ENCODE data around the gene SLC9A3.

Gene SLC9A3

DNA sequence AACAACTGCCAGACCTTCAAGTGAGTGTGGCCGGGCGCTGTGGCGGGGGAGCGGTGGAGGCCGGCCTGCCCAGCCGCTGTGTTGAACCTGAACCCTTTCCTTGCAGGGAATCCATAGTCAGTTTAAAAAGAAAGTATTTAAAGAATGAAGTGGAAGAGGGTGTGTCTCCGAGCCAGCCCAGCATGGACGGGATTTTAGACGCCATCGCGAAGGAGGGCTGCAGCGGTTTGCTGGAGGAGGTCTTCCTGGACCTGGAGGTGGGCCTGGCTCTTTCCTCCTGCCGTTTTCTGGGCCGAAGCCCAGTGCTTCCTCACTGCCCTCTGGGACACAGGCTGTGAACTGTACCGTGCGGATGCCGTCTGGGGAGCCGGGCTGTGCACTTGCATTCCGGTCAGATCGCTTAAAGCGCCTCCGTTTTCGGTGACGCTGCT lies 62.2 kb downstream of the SLC9A3 start:
- Histone ChIP-seq H3K27ac (ENCODE audit: insufficient read depth in 1 of 2, low read depth in 1 of 2, low read length in 2 of 2, poor library complexity in 1 of 2, severe bottlenecking in 2 of 2) (no peak overlapping the region), H3K9me3 (ENCODE audit: control extremely low read depth in 1 of 5, control insufficient read depth in 4 of 5, insufficient read depth in 2 of 5, low read depth in 1 of 5, low read length in 4 of 5) (no peaks in the 10 kb centered on the region), H3K36me3 (ENCODE audit: control insufficient read depth in 4 of 4, insufficient read depth in 4 of 4, low read length in 3 of 4) (peaks cover 3 to 91% (median 63%) of the 10 kb centered on the region in 4 experiments), H3K4me3 (ENCODE audit: control insufficient read depth in 1 of 7, extremely low read depth in 1 of 7, insufficient read depth in 4 of 7, low read depth in 2 of 7, low read length in 6 of 7) (no peak overlapping the region), H3K4me1 (ENCODE audit: control extremely low read depth in 1 of 4, control insufficient read depth in 4 of 4, insufficient read depth in 4 of 4, low read length in 3 of 4) (peaks cover 0 to 6% (median 0%) of the 10 kb centered on the region in 4 experiments), H3K27me3 (replicated peaks in 2 of 5; ENCODE audit: control insufficient read depth in 4 of 5, insufficient read depth in 5 of 5, low read length in 4 of 5) (no peaks in the 10 kb centered on the region)
- ChIA-PET POLR2A (no interaction called here), CTCF (no interaction called here)
- DNase-seq, result no peak
- WGBS (ENCODE audit: insufficient coverage), result 99% methylated on average over 21 of the region's 24 CpGs

DNA sequence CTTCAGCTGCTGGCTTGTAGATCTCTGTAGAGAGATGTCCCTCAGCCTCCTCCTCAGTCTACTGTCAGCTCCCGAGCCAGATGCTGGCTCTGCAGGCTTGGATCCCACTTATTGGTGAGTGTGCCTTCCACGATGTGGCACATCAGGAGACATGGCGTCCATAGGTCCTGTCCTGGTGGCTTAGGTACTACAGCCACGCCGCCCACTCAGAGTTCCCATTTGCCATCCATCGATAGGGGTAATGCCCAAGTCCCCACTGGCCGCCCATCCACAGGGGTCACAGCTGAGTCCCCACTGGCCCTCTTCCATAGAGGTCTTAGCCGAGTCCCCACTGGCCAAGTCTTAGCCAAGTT lies 64.0 kb downstream of the SLC9A3 start:
- Histone ChIP-seq H3K27me3 (replicated peaks in 2 of 5; ENCODE audit: control insufficient read depth in 4 of 5, insufficient read depth in 5 of 5, low read length in 4 of 5) (no peaks in the 10 kb centered on the region), H3K36me3 (ENCODE audit: control insufficient read depth in 4 of 4, insufficient read depth in 4 of 4, low read length in 3 of 4) (peaks cover 5 to 89% (median 65%) of the 10 kb centered on the region in 4 experiments), H3K9me3 (ENCODE audit: control extremely low read depth in 1 of 5, control insufficient read depth in 4 of 5, insufficient read depth in 2 of 5, low read depth in 1 of 5, low read length in 4 of 5) (no peaks in the 10 kb centered on the region), H3K27ac (ENCODE audit: insufficient read depth in 1 of 2, low read depth in 1 of 2, low read length in 2 of 2, poor library complexity in 1 of 2, severe bottlenecking in 2 of 2) (no peak overlapping the region), H3K4me3 (ENCODE audit: control insufficient read depth in 1 of 7, extremely low read depth in 1 of 7, insufficient read depth in 4 of 7, low read depth in 2 of 7, low read length in 6 of 7) (no peak overlapping the region), H3K4me1 (ENCODE audit: control extremely low read depth in 1 of 4, control insufficient read depth in 4 of 4, insufficient read depth in 4 of 4, low read length in 3 of 4) (peaks cover 0 to 6% (median 0%) of the 10 kb centered on the region in 4 experiments)
- DNase-seq, result no peak
- 93% methylated on average over 7 of the region's 8 CpGs for WGBS (ENCODE audit: insufficient coverage)
- CTCF ChIA-PET, result interaction anchor here (0.9 kb wide), 1 partner anchor 11 kb away, joined by 3 read pairs; no protein-coding TSS in a partner anchor
- POLR2A ChIA-PET, result no interaction called here

DNA sequence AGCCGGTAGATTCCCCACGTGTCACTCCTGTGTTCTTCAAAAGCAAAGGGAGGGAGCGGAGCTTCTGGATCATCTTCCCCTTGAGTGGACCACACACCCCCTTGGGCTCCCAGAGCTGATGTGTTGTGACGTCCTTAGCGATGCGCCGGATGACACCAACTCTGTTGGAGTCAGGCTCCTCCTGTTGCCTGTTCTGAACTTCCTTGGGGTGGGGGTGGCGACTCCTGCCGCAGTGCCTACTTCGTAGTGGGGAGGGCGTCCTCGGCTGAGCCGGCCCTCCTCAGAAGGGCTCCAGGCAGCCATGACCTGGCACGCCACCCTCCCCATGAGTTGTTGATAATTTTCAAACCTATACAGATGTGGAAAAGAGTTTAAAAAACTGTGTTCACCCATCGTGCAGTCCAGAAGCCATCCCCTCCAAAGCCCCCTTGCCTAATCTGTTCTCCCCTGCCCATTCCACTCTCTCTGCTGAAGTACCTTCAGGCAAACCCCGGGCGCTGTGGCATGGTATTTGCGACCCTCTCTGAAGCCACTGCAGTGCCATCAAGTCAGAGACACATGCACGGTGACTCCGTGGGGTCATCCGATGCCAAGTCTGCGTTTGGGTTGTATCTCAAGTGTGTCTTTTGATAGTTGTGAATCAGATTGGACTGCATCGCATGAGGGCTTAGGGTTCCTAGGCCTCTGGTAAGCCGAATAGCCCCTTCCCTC lies 64.5 kb downstream of the SLC9A3 start:
- Histone ChIP-seq H3K4me1 (ENCODE audit: control extremely low read depth in 1 of 4, control insufficient read depth in 4 of 4, insufficient read depth in 4 of 4, low read length in 3 of 4) (peaks cover 0 to 6% (median 0%) of the 10 kb centered on the region in 4 experiments), H3K9me3 (ENCODE audit: control extremely low read depth in 1 of 5, control insufficient read depth in 4 of 5, insufficient read depth in 2 of 5, low read depth in 1 of 5, low read length in 4 of 5) (no peaks in the 10 kb centered on the region), H3K36me3 (ENCODE audit: control insufficient read depth in 4 of 4, insufficient read depth in 4 of 4, low read length in 3 of 4) (peaks cover 8 to 89% (median 67%) of the 10 kb centered on the region in 4 experiments), H3K4me3 (ENCODE audit: control insufficient read depth in 1 of 7, extremely low read depth in 1 of 7, insufficient read depth in 4 of 7, low read depth in 2 of 7, low read length in 6 of 7) (no peak overlapping the region), H3K27ac (ENCODE audit: insufficient read depth in 1 of 2, low read depth in 1 of 2, low read length in 2 of 2, poor library complexity in 1 of 2, severe bottlenecking in 2 of 2) (no peak overlapping the region), H3K27me3 (replicated peaks in 2 of 5; ENCODE audit: control insufficient read depth in 4 of 5, insufficient read depth in 5 of 5, low read length in 4 of 5) (no peaks in the 10 kb centered on the region)
- ChIA-PET POLR2A (no interaction called here), CTCF (interaction anchor here (0.9 kb wide), 1 partner anchor 11 kb away, joined by 3 read pairs; no protein-coding TSS in a partner anchor)
- 97% methylated on average over 16 of the region's 24 CpGs for WGBS (ENCODE audit: insufficient coverage)
- no peak for DNase-seq

DNA sequence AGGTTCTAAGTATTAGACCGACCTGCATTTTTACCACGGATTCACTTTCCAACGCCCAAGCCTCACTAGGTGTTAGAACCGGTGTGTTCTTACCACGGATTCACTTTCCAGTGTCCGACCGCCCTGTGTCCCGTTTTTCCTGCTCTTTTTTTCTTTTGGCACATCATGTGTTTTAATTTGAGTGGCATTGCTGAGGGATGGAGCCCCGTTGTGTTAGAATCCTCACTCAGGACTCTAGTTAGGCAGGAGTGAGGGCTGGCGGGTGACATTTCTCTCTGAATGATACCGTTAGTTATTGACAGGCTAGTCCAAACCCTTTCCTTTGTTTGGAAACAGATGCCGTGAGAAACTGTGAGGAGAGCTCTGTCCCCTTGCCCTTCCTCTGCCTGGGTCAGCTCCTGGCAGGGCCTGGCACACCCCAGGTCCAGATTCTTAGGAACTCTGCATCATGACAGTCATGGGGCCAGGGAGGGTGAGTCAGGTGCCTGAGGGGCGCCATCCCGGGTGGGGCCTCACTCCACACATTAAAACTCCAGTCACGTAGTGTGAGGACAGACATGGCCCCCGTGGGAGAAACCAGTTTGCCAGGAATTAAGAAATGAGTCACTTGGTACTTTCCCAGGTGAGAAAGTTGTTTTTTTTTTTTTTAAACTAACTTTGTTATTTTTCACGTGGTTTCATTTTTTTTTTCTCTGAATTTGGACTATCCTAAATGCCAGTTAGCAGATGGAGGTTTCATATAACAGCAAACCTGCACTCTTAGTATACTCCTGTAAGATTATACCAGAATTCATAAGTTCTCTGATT lies 65.5 kb downstream of the SLC9A3 start:
- Histone ChIP-seq H3K9me3 (ENCODE audit: control extremely low read depth in 1 of 5, control insufficient read depth in 4 of 5, insufficient read depth in 2 of 5, low read depth in 1 of 5, low read length in 4 of 5) (no peaks in the 10 kb centered on the region), H3K4me1 (ENCODE audit: control extremely low read depth in 1 of 4, control insufficient read depth in 4 of 4, insufficient read depth in 4 of 4, low read length in 3 of 4) (peaks cover 0 to 2% (median 0%) of the 10 kb centered on the region in 4 experiments), H3K27me3 (replicated peaks in 2 of 5; ENCODE audit: control insufficient read depth in 4 of 5, insufficient read depth in 5 of 5, low read length in 4 of 5) (no peaks in the 10 kb centered on the region), H3K4me3 (ENCODE audit: control insufficient read depth in 1 of 7, extremely low read depth in 1 of 7, insufficient read depth in 4 of 7, low read depth in 2 of 7, low read length in 6 of 7) (no peak overlapping the region), H3K27ac (ENCODE audit: insufficient read depth in 1 of 2, low read depth in 1 of 2, low read length in 2 of 2, poor library complexity in 1 of 2, severe bottlenecking in 2 of 2) (no peak overlapping the region), H3K36me3 (ENCODE audit: control insufficient read depth in 4 of 4, insufficient read depth in 4 of 4, low read length in 3 of 4) (peaks cover 10 to 89% (median 68%) of the 10 kb centered on the region in 4 experiments)
- ChIA-PET POLR2A (no interaction called here), CTCF (interaction anchor here (1.0 to 2.5 kb wide), 3 partner anchors 11 to 140 kb away, joined by 3 to 11 read pairs (median 3); no protein-coding TSS in a partner anchor)
- DNase-seq, result no peak
- over 99% methylated on average over 11 of the region's 17 CpGs for WGBS (ENCODE audit: insufficient coverage)

DNA sequence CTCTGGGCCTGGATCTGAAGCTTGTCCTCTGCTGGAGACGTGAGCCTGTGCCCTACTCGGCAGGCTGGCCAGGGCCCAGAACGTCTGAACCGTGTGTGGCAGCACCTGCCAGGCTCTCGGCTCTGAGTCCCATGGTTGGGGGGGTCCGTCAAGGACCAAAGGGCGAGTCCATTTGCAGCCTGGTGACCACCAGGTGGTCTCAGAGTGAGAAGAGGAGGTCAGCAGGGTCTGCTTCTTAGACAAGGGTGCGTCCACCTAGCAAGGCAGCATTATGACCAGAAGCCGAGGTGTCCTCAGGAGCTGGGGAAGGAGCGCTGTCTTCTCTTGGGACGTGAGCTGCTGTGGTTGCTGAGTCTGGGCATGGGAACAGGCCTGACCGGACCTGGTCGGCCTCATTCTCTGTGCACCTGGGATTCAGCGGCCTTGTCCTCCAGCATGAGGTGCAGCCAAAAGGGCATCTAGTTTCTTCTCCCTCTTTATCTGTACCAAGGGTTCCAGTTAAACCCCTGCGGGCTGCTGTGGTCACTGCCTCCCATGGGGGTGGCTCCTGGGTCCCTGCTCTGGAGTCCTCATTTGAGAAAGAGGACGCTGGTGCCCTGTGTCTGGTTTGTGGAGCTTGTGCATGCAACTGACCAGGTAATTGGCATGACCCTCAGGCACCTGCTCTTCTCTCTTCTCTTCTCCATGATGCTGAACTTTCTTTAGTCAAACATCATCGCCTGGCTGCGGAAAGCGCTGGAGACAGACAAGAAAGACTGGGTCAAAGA lies 66.9 kb downstream of the SLC9A3 start:
- Histone ChIP-seq H3K4me1 (ENCODE audit: control extremely low read depth in 1 of 4, control insufficient read depth in 4 of 4, insufficient read depth in 4 of 4, low read length in 3 of 4) (no peaks in the 10 kb centered on the region), H3K4me3 (ENCODE audit: control insufficient read depth in 1 of 7, extremely low read depth in 1 of 7, insufficient read depth in 4 of 7, low read depth in 2 of 7, low read length in 6 of 7) (no peak overlapping the region), H3K27me3 (replicated peaks in 2 of 5; ENCODE audit: control insufficient read depth in 4 of 5, insufficient read depth in 5 of 5, low read length in 4 of 5) (no peaks in the 10 kb centered on the region), H3K9me3 (ENCODE audit: control extremely low read depth in 1 of 5, control insufficient read depth in 4 of 5, insufficient read depth in 2 of 5, low read depth in 1 of 5, low read length in 4 of 5) (peaks cover 0 to 8% (median 2%) of the 10 kb centered on the region in 5 experiments), H3K27ac (ENCODE audit: insufficient read depth in 1 of 2, low read depth in 1 of 2, low read length in 2 of 2, poor library complexity in 1 of 2, severe bottlenecking in 2 of 2) (no peak overlapping the region), H3K36me3 (ENCODE audit: control insufficient read depth in 4 of 4, insufficient read depth in 4 of 4, low read length in 3 of 4) (peaks cover 21 to 93% (median 77%) of the 10 kb centered on the region in 4 experiments)
- POLR2A ChIA-PET, result no interaction called here
- no peak for DNase-seq
- 98% methylated on average over 19 of the region's 19 CpGs for WGBS (ENCODE audit: insufficient coverage)
- CTCF ChIA-PET, result interaction anchor here (1.3 to 2.5 kb wide), 2 partner anchors 11 to 138 kb away, joined by 3 to 11 read pairs; no protein-coding TSS in a partner anchor

DNA sequence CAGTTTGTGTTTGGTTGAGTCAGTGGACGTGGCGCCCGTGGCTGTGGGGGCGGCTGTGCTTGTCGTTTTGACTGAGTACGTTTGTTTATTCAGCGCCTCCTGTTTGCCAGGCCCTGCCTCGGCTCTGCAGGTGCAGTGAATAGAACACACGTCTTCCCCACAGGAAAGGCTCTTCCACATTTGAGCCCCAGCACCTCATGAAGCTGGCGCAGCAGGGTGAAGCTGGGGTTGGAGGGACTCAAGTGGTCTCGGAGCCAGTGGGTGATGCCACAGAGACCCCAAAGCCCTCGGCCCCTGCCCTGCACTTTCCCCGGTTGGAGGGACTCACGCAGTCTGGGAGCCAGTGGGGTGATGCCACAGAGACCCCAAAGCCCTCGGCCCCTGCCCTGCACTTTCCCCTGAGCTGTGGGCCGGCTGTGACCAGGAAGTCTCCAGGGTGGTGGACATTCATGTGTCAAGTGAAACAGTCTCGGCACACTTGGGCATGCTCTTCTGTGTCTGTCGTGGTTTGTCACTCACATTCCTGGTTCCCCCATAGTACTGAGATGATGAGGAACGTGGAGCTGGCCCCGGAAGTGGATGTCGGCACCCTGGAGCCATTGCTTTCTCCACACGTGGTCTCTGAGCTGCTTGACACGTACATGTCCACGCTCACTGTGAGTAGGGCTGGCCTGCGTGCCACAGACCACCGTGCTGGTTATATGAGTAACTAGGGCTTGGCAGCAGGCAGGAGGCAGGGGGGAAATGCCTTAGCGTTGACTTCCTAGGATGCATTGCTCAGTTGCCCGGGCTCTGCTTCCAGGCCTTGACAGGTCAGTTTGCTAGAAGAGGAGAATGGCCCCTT lies 67.7 kb downstream of the SLC9A3 start:
- no peak for DNase-seq
- Histone ChIP-seq H3K27ac (ENCODE audit: insufficient read depth in 1 of 2, low read depth in 1 of 2, low read length in 2 of 2, poor library complexity in 1 of 2, severe bottlenecking in 2 of 2) (no peak overlapping the region), H3K4me1 (ENCODE audit: control extremely low read depth in 1 of 4, control insufficient read depth in 4 of 4, insufficient read depth in 4 of 4, low read length in 3 of 4) (no peaks in the 10 kb centered on the region), H3K36me3 (ENCODE audit: control insufficient read depth in 4 of 4, insufficient read depth in 4 of 4, low read length in 3 of 4) (peaks cover 28 to 93% (median 79%) of the 10 kb centered on the region in 4 experiments), H3K9me3 (ENCODE audit: control extremely low read depth in 1 of 5, control insufficient read depth in 4 of 5, insufficient read depth in 2 of 5, low read depth in 1 of 5, low read length in 4 of 5) (peaks cover 5 to 16% (median 9%) of the 10 kb centered on the region in 5 experiments), H3K4me3 (ENCODE audit: control insufficient read depth in 1 of 7, extremely low read depth in 1 of 7, insufficient read depth in 4 of 7, low read depth in 2 of 7, low read length in 6 of 7) (no peak overlapping the region), H3K27me3 (replicated peaks in 2 of 5; ENCODE audit: control insufficient read depth in 4 of 5, insufficient read depth in 5 of 5, low read length in 4 of 5) (no peaks in the 10 kb centered on the region)
- POLR2A ChIA-PET, result no interaction called here
- CTCF ChIA-PET, result interaction anchor here (2.5 kb wide), 1 partner anchor 10 kb away, joined by 11 read pairs; no protein-coding TSS in a partner anchor
- WGBS (ENCODE audit: insufficient coverage), result 95% methylated on average over 26 of the region's 28 CpGs
